Activated naive CD8-positive, alpha-beta T cell treated with anti-CD3 and anti-CD28 coated beads, Interleukin-2, amount 50 U/mL, for 24 hours (primary cell): ENCODE measurements around the gene TREM1.

ENCODE experiments used
- ATAC-seq: fragments of 150-1000 bp; cut with Tn5 transposase; one replicate; pipeline ENCODE4 v1.10.0; 2021
- DNase-seq: peaks from one replicate; pipeline ENCODE4 v3.0.0; 2021
- H3K27ac Mint-ChIP-seq: one replicate; pipeline ENCODE4 v1.8.0; 2021; ENCODE audit warnings: mild to moderate bottlenecking, mixed read lengths
- H3K27me3 Mint-ChIP-seq: one replicate; pipeline ENCODE4 v1.8.0; 2021; ENCODE audit warnings: mixed read lengths
- H3K36me3 Mint-ChIP-seq: one replicate; pipeline ENCODE4 v1.8.0; 2021; ENCODE audit warnings: low read depth, mixed read lengths
- H3K4me1 Mint-ChIP-seq: one replicate; pipeline ENCODE4 v1.8.0; 2021; ENCODE audit warnings: mixed read lengths
- H3K4me3 Mint-ChIP-seq: one replicate; pipeline ENCODE4 v1.8.0; 2021; ENCODE audit warnings: mild to moderate bottlenecking, moderate library complexity, mixed read lengths
- H3K9me3 Mint-ChIP-seq: one replicate; pipeline ENCODE4 v1.8.0; 2021; ENCODE audit warnings: mixed read lengths

TREM1 gene

DNA sequence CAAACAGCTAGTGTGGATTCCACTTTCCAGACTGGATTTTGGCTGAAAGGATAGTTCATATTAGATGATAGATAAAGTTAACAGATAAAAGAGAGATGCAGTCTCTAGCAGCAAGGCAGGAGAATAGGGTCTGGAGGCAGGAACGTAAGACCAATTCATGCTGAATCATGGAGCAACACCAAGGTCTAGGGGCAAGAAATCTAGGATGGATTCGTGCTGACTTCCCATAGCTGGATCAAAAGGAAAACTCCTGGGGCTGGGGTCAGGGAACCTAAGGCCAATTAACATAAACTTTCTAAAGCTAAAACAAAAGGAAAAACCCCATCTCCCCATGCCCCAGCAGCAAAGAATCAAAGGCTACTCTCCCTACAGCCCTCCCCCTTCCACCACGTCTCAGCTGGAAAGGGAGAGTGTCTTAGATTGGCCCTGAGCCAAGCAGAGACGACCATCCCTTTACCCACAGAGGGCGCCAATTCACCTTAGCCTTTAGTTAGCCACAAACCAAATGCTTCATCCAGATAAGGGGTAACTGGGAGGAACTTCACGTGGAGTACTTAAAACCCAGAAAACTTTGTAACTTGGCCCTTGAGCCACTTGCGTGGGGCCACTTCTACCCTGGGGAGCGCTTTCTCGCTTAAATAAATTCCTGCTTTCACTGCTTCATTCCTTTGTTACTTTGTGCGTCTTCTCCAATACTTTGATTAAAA, 7.6 kb downstream of the TREM1 start:
- no peak overlapping the region for H3K4me3 Mint-ChIP-seq
- H3K27ac Mint-ChIP-seq: peak overlapping the region; percentile 12
- peaks cover 13% of the 10 kb centered on the region for H3K4me1 Mint-ChIP-seq
- no peaks in the 10 kb centered on the region for H3K36me3 Mint-ChIP-seq
- no peaks in the 10 kb centered on the region for H3K9me3 Mint-ChIP-seq
- peak; percentile 71 for DNase-seq
- peak; percentile 88 for ATAC-seq
- no peaks in the 10 kb centered on the region for H3K27me3 Mint-ChIP-seq

DNA sequence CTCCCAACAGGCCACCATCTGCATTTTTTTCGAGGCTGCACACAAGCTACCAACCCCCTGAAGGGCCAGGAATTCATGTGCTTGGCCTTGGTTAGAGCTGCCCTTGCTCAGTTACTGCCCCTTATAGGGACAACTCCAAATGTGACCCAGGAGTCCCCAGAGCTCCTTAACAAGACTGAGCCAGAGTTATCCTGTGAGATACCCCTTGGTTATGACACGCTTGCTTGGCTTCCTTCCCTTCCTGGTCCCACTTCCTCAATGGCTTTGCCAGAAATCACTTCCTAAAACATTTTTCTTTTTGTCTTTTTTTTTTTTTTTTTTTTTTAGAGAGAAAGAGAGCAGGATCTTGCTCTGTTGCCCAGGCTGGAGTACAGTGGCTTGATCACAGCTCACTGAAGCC, 8.9 kb downstream of the TREM1 start:
- no peak overlapping the region for H3K4me3 Mint-ChIP-seq
- H3K4me1 Mint-ChIP-seq: peaks cover 10% of the 10 kb centered on the region

DNA sequence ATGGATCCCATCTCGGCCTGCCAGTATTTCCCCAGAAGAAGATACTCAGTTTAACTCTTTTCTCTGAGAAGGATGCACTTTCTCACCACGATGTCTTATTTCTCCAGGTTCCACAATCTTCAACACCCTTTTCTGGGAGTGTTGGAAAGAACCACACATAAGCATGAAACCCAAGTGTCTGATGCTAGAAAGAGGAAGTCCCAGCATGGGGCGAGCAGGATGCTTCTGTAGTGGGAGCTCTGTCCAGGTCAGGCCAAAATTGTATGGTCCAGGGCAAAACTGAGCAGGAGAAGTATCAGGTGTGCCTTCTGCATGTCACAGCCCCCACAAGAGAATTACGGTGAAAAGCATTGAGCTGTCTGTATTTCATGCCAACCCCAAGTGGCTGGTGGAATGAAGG, 11.0 kb downstream of the TREM1 start:
- no peak for DNase-seq
- H3K9me3 Mint-ChIP-seq: no peaks in the 10 kb centered on the region
- H3K4me1 Mint-ChIP-seq: peaks cover 13% of the 10 kb centered on the region
- H3K36me3 Mint-ChIP-seq: no peaks in the 10 kb centered on the region
- H3K27ac Mint-ChIP-seq: no peak overlapping the region
- H3K27me3 Mint-ChIP-seq: no peaks in the 10 kb centered on the region
- H3K4me3 Mint-ChIP-seq: no peak overlapping the region
- no peak for ATAC-seq

More for the DNA sequence above, 8.9 kb downstream of the TREM1 start:
- ATAC-seq (no peak), DNase-seq (no peak)
- H3K27ac Mint-ChIP-seq: no peak overlapping the region
- no peaks in the 10 kb centered on the region for H3K9me3 Mint-ChIP-seq
- no peaks in the 10 kb centered on the region for H3K27me3 Mint-ChIP-seq
- H3K36me3 Mint-ChIP-seq: no peaks in the 10 kb centered on the region

DNA sequence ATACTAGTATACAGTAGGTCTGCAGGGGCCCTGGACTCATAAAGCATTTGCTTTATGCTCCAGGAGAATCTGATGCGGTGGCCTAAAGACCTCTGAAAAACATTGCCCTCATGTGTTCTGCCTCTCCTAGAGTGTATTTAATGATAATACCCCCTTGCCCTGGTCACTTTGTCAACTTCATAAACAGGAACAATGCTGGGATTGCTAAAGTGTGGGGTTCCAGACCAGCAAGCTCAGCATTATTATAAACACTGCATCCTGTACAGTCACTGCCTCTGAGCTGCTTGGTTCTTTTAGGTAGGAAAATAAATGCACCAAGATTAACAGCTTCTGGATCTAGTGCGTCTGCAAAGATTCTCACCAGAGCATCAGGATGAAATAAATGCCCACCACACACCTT, 12.2 kb downstream of the TREM1 start:
- no peak for ATAC-seq
- H3K9me3 Mint-ChIP-seq: no peaks in the 10 kb centered on the region
- no peak for DNase-seq
- no peak overlapping the region for H3K4me3 Mint-ChIP-seq
- peaks cover 10% of the 10 kb centered on the region for H3K4me1 Mint-ChIP-seq
- no peak overlapping the region for H3K27ac Mint-ChIP-seq
- no peaks in the 10 kb centered on the region for H3K27me3 Mint-ChIP-seq
- no peaks in the 10 kb centered on the region for H3K36me3 Mint-ChIP-seq

DNA sequence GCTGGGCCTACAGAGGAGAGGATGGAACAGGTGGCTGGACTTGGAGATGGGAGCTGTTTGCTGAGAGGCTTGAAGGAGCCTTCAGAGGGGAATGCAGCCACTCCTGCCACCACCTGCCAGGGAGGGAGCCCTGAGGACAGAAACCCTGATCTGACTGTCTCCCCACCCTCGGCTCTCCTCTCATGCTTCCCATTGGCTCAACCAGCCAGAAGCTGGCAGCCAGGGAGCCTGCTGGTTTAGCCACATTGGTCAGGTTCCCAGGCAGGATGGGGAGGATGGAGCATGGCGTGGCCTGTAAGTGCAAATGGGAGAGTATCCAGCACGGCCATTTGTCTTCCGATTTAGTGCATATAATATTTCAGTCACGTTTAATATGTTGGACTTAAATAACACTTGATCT, 12.8 kb downstream of the TREM1 start:
- H3K4me3 Mint-ChIP-seq: no peak overlapping the region
- peaks cover 5% of the 10 kb centered on the region for H3K4me1 Mint-ChIP-seq
- ATAC-seq: no peak

DNA sequence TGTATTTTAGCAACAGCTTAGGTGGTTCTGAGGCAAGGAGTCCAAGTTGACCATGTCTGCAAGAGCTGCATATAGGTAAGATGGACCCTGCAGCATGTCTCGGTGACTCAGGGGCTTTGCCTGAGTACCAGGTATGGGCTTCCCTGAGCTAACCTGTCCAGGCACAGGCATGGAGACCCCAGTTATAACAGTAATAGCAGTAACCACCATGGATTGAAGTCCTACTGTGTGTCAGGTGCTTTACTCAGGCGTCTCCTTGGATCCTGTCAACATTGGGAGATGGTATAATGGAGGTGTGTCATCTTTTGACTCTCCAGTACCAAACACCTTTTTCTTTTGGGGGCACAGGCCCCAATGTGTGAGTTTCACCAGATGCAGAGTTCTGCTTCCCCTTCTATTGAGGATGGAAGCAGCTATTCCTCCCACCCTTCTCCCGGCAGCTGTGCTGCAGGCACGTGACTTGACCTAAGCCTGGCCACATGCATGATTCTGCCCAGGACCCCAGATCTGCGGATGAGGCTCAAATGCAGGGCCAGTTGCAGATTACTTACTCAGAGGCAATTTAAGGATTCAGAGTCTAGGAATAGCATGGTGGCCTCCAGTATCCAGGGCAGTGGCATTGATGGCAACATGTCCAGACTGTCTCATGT, 13.8 kb downstream of the TREM1 start:
- Mint-ChIP-seq H3K9me3 (no peaks in the 10 kb centered on the region), H3K4me1 (peaks cover 3% of the 10 kb centered on the region), H3K36me3 (no peaks in the 10 kb centered on the region), H3K27me3 (no peaks in the 10 kb centered on the region), H3K27ac (no peak overlapping the region), H3K4me3 (no peak overlapping the region)
- DNase-seq (no peak), ATAC-seq (no peak)

More for the DNA sequence above, 12.8 kb downstream of the TREM1 start:
- no peak for DNase-seq
- no peaks in the 10 kb centered on the region for H3K9me3 Mint-ChIP-seq
- H3K36me3 Mint-ChIP-seq: no peaks in the 10 kb centered on the region
- H3K27me3 Mint-ChIP-seq: no peaks in the 10 kb centered on the region
- no peak overlapping the region for H3K27ac Mint-ChIP-seq

DNA sequence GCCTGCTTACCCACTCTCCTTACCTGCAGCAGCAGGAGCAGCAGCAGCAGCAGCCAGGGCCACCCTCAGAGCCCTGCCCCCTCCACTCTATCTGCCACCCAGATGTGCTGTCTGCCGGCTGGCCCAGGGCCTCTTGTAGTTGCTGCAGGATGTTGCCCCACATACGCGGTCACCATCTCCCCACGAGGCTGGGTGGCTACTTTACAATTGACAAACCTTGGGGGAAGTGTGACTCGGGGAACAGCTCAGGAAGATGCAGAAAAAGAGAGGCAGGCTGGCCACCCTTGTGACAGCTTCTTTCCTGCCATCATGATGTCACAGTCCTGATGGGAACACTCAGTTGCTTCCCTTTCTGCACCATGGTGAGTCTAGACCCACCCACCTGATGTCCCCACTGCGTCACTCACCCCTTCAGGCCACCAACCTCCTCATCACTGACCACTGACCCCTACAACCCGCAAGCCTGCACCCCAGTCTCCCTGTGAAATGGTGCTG, 14.5 kb downstream of the TREM1 start:
- DNase-seq (no peak), ATAC-seq (no peak)
- no peak overlapping the region for H3K4me3 Mint-ChIP-seq
- no peaks in the 10 kb centered on the region for H3K36me3 Mint-ChIP-seq
- H3K9me3 Mint-ChIP-seq: no peaks in the 10 kb centered on the region
- no peaks in the 10 kb centered on the region for H3K27me3 Mint-ChIP-seq
- peaks cover 3% of the 10 kb centered on the region for H3K4me1 Mint-ChIP-seq
- H3K27ac Mint-ChIP-seq: no peak overlapping the region

DNA sequence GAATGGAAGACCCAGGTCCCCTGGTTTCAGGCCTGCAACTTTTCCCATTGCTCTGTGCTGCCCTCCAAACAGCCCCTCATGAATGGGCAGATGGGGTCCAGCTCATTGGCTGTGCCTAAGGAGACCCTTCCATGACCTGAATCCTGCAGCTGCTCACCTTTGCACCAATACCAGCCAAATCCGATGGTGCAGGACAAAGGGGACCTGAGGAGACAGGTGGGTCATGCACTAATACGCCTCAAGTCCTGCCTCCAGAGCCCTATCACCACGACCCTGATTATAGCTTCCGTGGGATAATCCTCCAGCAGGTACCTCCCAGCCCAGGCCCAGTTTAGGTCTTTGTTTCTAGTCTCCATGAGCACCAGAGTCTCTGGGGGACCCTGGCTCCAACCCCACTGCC, 16.8 kb downstream of the TREM1 start:
- no peaks in the 10 kb centered on the region for H3K27me3 Mint-ChIP-seq
- peaks cover 3% of the 10 kb centered on the region for H3K4me1 Mint-ChIP-seq
- ATAC-seq: no peak
- no peak for DNase-seq
- no peak overlapping the region for H3K27ac Mint-ChIP-seq
- H3K36me3 Mint-ChIP-seq: no peaks in the 10 kb centered on the region
- H3K4me3 Mint-ChIP-seq: no peak overlapping the region
- peaks cover 5% of the 10 kb centered on the region for H3K9me3 Mint-ChIP-seq

DNA sequence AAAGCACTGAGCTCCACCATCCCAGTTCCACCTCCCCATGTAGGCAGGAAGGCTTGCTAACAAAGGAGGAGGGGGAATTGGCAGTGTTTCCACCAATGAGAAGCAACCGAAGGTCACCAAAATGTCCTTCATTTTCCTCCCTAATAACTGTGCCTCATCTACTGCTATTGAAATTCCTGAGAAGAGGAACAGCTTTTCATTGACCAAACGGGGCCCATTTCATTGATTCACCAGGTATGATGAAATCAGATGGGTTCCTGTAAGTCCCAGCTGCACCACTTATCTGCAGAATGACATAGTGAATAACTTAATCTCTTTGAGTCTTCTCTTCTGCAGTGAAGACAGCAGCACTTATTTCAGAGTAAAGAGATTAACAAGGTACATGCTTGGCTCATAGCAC, 17.3 kb downstream of the TREM1 start:
- no peaks in the 10 kb centered on the region for H3K36me3 Mint-ChIP-seq
- peaks cover 3% of the 10 kb centered on the region for H3K4me1 Mint-ChIP-seq
- H3K27ac Mint-ChIP-seq: no peak overlapping the region
- peaks cover 6% of the 10 kb centered on the region for H3K9me3 Mint-ChIP-seq
- DNase-seq (no peak), ATAC-seq (no peak)
- no peak overlapping the region for H3K4me3 Mint-ChIP-seq
- no peaks in the 10 kb centered on the region for H3K27me3 Mint-ChIP-seq

DNA sequence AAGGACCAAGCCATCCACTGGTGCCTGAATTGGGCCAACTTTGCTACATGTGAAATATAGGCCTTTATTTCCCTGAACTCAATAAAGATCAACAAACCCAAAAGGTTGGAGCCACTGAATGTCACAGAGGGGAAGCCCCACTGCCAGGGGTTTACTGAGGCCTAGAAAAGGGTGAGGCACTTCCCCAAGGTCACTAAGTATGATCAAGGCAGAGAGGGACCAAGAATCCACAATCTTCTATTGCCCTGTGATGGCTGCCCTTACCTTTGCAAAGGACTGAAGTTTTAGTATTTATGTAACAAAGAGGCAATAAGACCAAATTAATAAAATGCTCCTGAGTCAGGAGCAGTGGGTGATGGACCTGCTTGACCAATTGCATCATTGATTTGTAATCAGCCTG, 18.0 kb downstream of the TREM1 start:
- H3K27me3 Mint-ChIP-seq: no peaks in the 10 kb centered on the region

DNA sequence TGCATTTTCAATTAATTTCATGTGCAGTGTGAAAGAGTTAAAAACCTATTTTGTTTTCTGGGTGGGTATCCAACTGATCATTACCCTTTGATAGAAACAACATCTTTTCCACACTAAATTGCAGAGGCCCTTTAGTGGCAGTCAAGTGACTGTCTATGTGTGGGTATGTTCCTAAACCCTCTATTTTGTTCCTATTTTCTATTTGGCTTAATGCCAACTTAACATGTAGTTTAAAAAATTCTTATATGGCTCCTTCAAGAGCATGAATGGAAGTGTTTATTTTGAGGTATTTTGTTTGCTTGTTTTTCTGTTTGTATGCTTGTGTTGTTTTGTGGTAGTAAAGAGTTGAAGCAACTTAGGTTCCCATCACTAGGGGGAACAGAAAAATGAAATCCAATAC, 19.9 kb downstream of the TREM1 start:
- H3K27me3 Mint-ChIP-seq: no peaks in the 10 kb centered on the region
- H3K27ac Mint-ChIP-seq: no peak overlapping the region
- peaks cover 24% of the 10 kb centered on the region for H3K9me3 Mint-ChIP-seq
- no peak overlapping the region for H3K4me3 Mint-ChIP-seq
- peaks cover 14% of the 10 kb centered on the region for H3K36me3 Mint-ChIP-seq
- DNase-seq: no peak
- no peaks in the 10 kb centered on the region for H3K4me1 Mint-ChIP-seq
- no peak for ATAC-seq

More for the DNA sequence above, 18.0 kb downstream of the TREM1 start:
- peaks cover 3% of the 10 kb centered on the region for H3K36me3 Mint-ChIP-seq
- H3K27ac Mint-ChIP-seq: no peak overlapping the region
- no peak overlapping the region for H3K4me3 Mint-ChIP-seq
- DNase-seq: no peak
- H3K9me3 Mint-ChIP-seq: peaks cover 11% of the 10 kb centered on the region
- H3K4me1 Mint-ChIP-seq: peaks cover 3% of the 10 kb centered on the region
- no peak for ATAC-seq

DNA sequence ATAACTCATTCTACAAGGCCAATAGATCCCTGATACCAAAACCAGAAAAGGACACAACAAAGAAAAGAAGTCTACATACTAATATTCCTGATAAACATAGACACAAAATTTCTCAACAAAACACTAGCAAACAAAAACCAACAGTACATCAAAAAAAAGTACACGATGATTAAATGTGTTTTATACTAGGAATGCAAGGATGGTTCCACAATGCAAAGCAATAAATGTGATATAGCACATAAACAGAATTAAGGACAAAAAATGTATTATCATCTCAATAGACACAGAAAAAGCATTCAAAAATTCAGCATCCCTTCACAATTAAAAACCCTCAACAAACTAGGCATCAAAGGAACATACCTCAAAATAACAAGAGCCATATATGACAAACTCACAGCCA, 23.2 kb downstream of the TREM1 start:
- ATAC-seq (no peak), DNase-seq (no peak)
- Mint-ChIP-seq H3K9me3 (peaks cover 39% of the 10 kb centered on the region), H3K4me1 (no peaks in the 10 kb centered on the region), H3K27me3 (no peaks in the 10 kb centered on the region), H3K36me3 (peaks cover 14% of the 10 kb centered on the region), H3K4me3 (no peak overlapping the region), H3K27ac (no peak overlapping the region)

DNA sequence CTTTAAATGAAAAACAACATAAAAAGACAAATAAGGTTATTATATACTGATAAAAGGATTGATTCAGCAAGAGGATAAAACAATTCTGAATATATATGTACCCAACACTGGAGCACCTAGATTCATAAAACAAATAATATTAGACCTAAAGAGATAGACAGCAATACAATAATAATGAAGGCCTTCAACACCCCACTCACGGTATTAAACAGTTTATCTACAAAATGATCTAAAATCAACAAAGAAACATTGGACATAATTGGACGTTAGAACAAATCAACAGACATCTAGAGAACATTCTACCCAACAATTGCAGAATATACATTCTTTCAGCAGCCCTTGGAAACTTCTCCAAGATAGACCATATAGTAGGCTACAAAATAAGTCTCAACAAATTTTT, 24.1 kb downstream of the TREM1 start:
- Mint-ChIP-seq H3K4me3 (no peak overlapping the region), H3K9me3 (peaks cover 39% of the 10 kb centered on the region), H3K36me3 (peaks cover 14% of the 10 kb centered on the region), H3K4me1 (no peaks in the 10 kb centered on the region), H3K27me3 (no peaks in the 10 kb centered on the region), H3K27ac (no peak overlapping the region)
- DNase-seq: no peak
- no peak for ATAC-seq

DNA sequence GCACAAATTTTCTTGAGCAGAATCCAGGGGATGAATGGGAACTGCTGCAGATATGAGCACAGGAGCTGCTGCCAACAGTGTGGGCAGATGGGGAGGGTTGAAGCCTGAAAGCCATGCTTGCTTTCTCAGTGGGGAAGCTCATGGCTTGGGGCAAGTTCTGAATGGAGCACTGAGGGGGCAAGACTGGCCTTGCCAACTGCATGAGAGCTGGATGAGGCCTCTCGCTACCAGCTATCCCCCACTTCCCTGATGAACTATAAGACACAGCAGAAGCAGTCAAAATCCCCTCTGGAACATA, 28.3 kb downstream of the TREM1 start:
- DNase-seq (no peak), ATAC-seq (no peak)
- Mint-ChIP-seq H3K4me3 (no peak overlapping the region), H3K27me3 (no peaks in the 10 kb centered on the region), H3K4me1 (peaks cover 5% of the 10 kb centered on the region), H3K27ac (no peak overlapping the region), H3K9me3 (peaks cover 25% of the 10 kb centered on the region), H3K36me3 (peaks cover 7% of the 10 kb centered on the region)

DNA sequence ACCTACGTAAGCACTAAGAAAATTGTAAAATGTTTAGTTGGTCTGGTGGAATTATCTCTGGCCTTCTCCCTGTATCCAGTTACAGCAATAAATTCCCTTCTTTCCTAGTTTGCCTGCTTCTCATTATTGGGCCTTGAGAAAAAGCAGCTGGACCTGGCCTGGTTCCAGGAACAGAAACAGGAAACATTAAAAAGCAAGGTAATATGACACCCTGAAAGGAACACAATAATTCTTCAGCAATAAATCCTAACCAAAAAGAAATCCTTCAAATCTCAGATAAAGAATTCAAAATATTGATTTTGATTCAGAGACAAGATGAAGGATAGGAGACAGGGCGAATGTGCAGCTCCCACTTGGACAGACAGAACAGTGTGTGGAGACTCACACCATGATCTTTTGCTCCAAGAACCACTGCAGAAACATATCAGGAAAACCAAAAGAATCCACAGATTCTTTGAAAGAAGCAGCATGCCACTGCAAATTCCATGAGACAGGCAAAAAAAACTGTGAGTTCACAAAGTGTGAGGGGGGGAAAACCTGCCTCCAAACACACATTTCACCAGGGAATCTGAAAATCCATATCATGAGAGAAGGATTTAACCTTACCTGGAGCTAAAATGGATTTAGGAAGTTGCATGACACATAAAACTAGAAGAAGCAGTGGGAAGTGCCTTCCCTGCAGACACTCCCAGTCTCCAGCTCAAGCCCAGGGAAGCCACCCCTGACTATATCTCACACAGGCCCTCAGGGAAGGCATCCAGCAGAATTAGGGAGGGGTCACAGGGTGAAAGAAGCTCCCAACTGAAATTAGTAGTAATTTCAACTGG, 28.9 kb downstream of the TREM1 start:
- Mint-ChIP-seq H3K27ac (no peak overlapping the region), H3K36me3 (peaks cover 6% of the 10 kb centered on the region), H3K4me3 (no peak overlapping the region), H3K4me1 (peaks cover 5% of the 10 kb centered on the region), H3K9me3 (peaks cover 23% of the 10 kb centered on the region), H3K27me3 (no peaks in the 10 kb centered on the region)
- DNase-seq: no peak
- ATAC-seq: no peak
